Right atrium auricular region (tissue), 2 donors: ENCODE results near the gene MOB3C. TPM values are rescaled to one million over a fixed set of nuclear protein-coding genes. Genes with fewer than 3 reads are reported as not detected.
A peak's percentile ranks its signal among the peaks of the same experiment; 100 is the strongest.

Source experiments
- DNase-seq: peaks from one replicate; pipeline ENCODE4 v3.0.0-alpha.2; 2019; ENCODE audit warnings: low spot score
- H3K27ac ChIP-seq, 2 donors: fragments of 200-600 bp; sonication (generic); 1 replicate in 1 of 2; 2 replicates in 1 of 2; pipeline ENCODE4 v1.5.1; 2016 to 2019
- H3K27me3 ChIP-seq, 2 donors: fragments of 200-600 bp; sonication (generic); one replicate each; pipeline versions ENCODE4 v1.5.1 to v1.6.0; 2017 to 2019
- H3K36me3 ChIP-seq: fragments of 200-600 bp; sonication (generic); one replicate; pipeline ENCODE4 v1.5.1; 2016
- H3K4me1 ChIP-seq, 2 donors: fragments of 200-600 bp; sonication (generic); one replicate each; pipeline versions ENCODE4 v1.5.1 to v1.6.0; 2017 to 2019
- H3K4me3 ChIP-seq, 2 donors: fragments of 200-600 bp; sonication (generic); 1 replicate in 1 of 2; 2 replicates in 1 of 2; pipeline ENCODE4 v1.5.1; 2017 to 2019; ENCODE audit warnings: mild to moderate bottlenecking in 1 of 2, moderate library complexity in 1 of 2
- H3K9me3 ChIP-seq, 2 donors: fragments of 200-600 bp; sonication (generic); one replicate each; pipeline ENCODE4 v1.5.1; 2019
- total RNA-seq, 2 donors: library from RNA; depleted of rRNA; stranded (reverse); fragments of >200 nt; gene quantifications; one replicate each; pipeline ENCODE4 v1.1.0, GENCODE V29; 2016
- TF ChIP-seq, protein P1 (sequence below), 2 donors: fragments of 200-600 bp; sonication (generic); IDR thresholded peaks; one replicate each; pipeline ENCODE4 v1.5.1; 2019; ENCODE audit warnings: antibody characterized with exemption in 2 of 2

MOB3C gene
- total RNA-seq, 2 donors from 2014 or later, result 7.9 to 14.5 TPM

DNA sequence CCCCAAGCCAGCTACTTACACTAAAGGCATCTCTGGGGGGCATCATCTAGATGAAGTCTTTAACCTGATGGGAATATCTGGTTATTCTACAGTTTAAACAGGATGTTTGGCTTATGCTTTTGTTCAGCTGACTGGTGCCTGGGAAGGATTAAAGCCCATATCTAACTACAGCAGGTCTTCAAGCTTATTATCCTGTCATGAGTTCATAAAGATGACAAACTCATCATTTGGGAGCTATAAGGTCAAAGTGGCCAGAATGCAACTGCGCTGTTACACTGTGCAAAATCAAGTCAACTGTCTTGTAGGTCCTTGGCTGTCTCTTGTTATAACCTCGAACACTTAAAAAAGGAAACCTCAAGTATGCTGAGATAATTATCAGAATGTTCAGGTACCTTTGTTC lies 18.6 kb upstream of the MOB3C start:
- Histone ChIP-seq H3K4me1 (peaks cover 0 to 18% of the 10 kb centered on the region in 2 donors), H3K36me3 (peaks cover 50% of the 10 kb centered on the region)
- DNase-seq, result no peak

DNA sequence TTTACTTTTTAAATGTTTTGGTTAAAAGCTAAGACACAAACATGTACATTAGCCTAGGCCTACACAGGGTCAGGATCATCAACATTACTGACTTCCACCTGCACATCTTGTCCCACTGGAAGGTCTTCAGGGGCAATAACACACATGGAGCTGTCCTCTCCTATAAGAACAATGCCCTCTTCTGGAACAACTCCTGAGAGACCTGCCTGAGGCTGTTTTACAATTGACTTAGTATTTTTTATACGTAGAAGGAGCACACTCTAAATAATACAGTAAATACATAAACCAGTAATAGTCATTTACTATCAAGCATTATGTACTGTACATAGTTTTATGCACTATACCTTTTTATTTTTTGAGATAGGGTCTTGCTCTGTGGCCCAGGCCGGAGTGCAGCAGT lies 14.1 kb upstream of the MOB3C start:
- Histone ChIP-seq H3K4me1 (no peaks in the 10 kb centered on the region), H3K4me3 (no peak overlapping the region), H3K27ac (no peak overlapping the region), H3K27me3 (no peaks in the 10 kb centered on the region), H3K9me3 (no peaks in the 10 kb centered on the region), H3K36me3 (peaks cover 52% of the 10 kb centered on the region)
- no peak for DNase-seq
- TF ChIP-seq, protein P1, sequence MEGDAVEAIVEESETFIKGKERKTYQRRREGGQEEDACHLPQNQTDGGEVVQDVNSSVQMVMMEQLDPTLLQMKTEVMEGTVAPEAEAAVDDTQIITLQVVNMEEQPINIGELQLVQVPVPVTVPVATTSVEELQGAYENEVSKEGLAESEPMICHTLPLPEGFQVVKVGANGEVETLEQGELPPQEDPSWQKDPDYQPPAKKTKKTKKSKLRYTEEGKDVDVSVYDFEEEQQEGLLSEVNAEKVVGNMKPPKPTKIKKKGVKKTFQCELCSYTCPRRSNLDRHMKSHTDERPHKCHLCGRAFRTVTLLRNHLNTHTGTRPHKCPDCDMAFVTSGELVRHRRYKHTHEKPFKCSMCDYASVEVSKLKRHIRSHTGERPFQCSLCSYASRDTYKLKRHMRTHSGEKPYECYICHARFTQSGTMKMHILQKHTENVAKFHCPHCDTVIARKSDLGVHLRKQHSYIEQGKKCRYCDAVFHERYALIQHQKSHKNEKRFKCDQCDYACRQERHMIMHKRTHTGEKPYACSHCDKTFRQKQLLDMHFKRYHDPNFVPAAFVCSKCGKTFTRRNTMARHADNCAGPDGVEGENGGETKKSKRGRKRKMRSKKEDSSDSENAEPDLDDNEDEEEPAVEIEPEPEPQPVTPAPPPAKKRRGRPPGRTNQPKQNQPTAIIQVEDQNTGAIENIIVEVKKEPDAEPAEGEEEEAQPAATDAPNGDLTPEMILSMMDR (IDR thresholded peaks at IDR 0.05), result no peak

More for the DNA sequence above, 18.6 kb upstream of the MOB3C start:
- TF ChIP-seq, protein P1 (IDR thresholded peaks at IDR 0.05), result no peak
- H3K4me3 ChIP-seq, result no peak overlapping the region
- H3K9me3 ChIP-seq, result no peaks in the 10 kb centered on the region
- no peak overlapping the region for H3K27ac ChIP-seq
- H3K27me3 ChIP-seq, result no peaks in the 10 kb centered on the region

DNA sequence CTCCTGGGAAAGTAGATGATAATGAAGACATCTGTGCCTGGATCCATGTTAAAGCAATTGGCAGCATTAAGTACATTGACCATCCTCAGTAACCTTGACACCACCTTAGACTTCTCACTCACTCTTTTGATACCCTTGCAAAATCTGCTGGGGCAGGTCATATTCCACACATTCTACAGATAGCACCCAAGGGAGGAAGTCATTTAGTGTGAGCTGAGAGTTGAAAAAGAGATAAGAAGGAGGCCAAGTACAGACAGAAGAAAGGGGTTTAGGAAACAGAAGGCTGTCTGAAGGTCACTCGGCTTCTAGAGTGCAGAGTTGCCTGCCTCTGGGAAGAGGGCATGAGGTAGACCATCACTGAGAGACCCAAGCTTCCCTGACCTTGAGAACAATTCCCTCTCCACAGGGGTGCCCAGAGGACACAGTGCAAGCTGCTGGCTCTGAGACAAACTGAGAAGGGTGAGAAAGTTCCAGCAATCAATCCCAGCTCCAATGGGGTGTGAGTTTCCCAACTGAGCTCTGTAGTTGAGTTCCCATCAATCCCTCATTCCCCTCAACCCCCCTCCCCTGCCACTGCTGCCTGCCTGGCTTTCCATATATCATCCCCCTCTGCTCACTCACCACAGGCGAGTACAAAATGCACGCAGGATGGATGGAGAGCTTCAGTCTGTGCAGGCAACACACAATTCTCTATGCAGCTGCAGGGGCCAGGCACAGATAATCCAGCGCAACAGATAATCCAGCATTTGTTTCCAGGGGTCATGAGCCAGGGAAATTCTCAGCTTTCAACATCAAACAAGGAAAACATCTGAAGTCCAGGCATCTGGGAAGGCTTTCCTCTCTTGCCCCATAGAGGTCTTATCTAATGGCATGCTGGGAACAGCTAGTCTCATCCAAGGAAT lies 7.4 kb upstream of the MOB3C start:
- peaks cover 2 to 14% of the 10 kb centered on the region in 2 donors for H3K4me1 ChIP-seq
- no peaks in the 10 kb centered on the region for H3K9me3 ChIP-seq
- H3K4me3 ChIP-seq, result no peak overlapping the region
- TF ChIP-seq, protein P1 (IDR thresholded peaks at IDR 0.05), result no peak
- no peaks in the 10 kb centered on the region for H3K36me3 ChIP-seq
- peak overlapping the region in 1 of 2 donors; percentile 25 for H3K27ac ChIP-seq
- no peak for DNase-seq
- no peaks in the 10 kb centered on the region for H3K27me3 ChIP-seq

DNA sequence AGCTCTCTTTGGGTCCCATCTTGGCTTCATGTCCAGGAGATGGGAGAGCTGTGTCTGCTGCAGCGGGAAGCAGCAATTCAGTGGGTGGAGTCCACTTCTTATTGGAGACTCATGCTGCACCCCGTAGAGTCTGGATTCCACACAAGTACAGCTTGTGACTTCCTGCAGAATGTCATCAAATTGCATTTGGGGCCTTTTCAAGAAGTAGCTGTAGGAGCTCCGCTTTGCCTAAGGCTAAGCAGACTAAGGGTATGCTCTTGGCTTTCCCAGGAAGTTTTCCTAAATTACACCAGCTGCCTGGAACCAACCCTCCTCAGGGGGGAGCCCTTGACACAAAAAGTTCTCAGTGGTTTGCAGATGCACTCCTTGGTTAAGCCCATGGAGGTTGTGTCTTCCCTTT lies 5.7 kb upstream of the MOB3C start:
- H3K4me1 ChIP-seq, result peaks cover 2 to 18% of the 10 kb centered on the region in 2 donors
- H3K36me3 ChIP-seq, result no peaks in the 10 kb centered on the region
- no peak for DNase-seq
- H3K9me3 ChIP-seq, result no peaks in the 10 kb centered on the region
- no peaks in the 10 kb centered on the region for H3K27me3 ChIP-seq
- TF ChIP-seq, protein P1 (IDR thresholded peaks at IDR 0.05), result peak in 1 of 2 donors; percentile 63
- no peak overlapping the region for H3K4me3 ChIP-seq
- no peak overlapping the region for H3K27ac ChIP-seq

DNA sequence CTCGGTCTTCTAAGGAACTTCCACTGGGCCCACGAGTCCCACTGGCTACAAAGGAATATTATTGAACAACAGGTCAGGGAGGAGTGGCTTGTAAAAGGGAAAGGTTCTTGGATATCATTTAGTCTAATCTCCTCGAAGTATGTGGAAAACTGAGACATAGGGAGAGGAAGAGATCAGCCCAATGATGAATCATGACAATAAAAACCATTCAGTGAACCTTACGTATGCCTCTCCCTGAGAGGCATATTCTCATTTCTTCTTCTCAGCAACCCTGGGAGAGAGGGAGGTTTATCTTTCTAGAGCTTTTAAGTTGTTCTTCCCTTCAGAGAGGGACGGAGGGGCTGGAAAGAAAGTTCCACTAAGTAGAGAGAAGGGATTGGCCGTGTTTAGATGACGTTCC lies 5.3 kb upstream of the MOB3C start:
- Histone ChIP-seq H3K27me3 (no peaks in the 10 kb centered on the region), H3K4me3 (no peak overlapping the region), H3K36me3 (no peaks in the 10 kb centered on the region), H3K27ac (no peak overlapping the region), H3K9me3 (no peaks in the 10 kb centered on the region), H3K4me1 (peaks cover 2 to 22% of the 10 kb centered on the region in 2 donors)
- no peak for DNase-seq
- TF ChIP-seq, protein P1 (IDR thresholded peaks at IDR 0.05), result no peak
